Lower leg skin (tissue), 4 donors: ENCODE results near the gene CA12. TPM values are rescaled to one million over a fixed set of nuclear protein-coding genes. Genes with fewer than 3 reads are reported as not detected.

ENCODE experiments used
- DNase-seq, 2 donors: peaks; one replicate each; pipeline ENCODE4 v3.0.0-alpha.2; 2019; ENCODE audit warnings: low spot score in 2 of 2
- H3K4me3 ChIP-seq: fragments of 200-600 bp; sonication (generic); 2 replicates; pipeline ENCODE4 v1.5.1; 2017; ENCODE audit warnings: mild to moderate bottlenecking, low read depth; ENCODE audit not compliant: poor library complexity, severe bottlenecking
- POLR2A ChIP-seq, 2 donors: fragments of 450-650 bp; IDR thresholded peaks; one replicate each; pipeline ENCODE4 v1.6.1; 2016 to 2017; ENCODE audit warnings: antibody characterized with exemption in 2 of 2, mild to moderate bottlenecking in 1 of 2, moderate library complexity in 1 of 2
- WGBS, 2 donors: methylation state at CpG; one replicate each; pipeline ENCODE4 v1.1.5; 2018; 5-methylcytosine and 5-hydroxymethylcytosine counted together
- intact Hi-C: fragments of 100-400 bp; cut with DNase I; formaldehyde crosslinking; loops from one replicate; pipeline ENCODE4 v1.15.0; 2023; ENCODE audit warnings: low total_unique reads
- total RNA-seq, 4 donors: library from RNA; depleted of rRNA; stranded (reverse); fragments of >200 nt; gene quantifications; one replicate each; pipeline ENCODE4 v1.1.0, GENCODE V29; 2016
- TF ChIP-seq, protein P1 (sequence below), 3 donors: fragments of 450-650 bp; IDR thresholded peaks; one replicate each; pipeline ENCODE4 v1.5.1; 2016; ENCODE audit warnings: antibody characterized with exemption in 3 of 3, mild to moderate bottlenecking in 3 of 3, moderate library complexity in 2 of 3

The CA12 gene
- total RNA-seq, 4 donors from 2014 or later, result 144 to 253 (median 213) TPM

DNA sequence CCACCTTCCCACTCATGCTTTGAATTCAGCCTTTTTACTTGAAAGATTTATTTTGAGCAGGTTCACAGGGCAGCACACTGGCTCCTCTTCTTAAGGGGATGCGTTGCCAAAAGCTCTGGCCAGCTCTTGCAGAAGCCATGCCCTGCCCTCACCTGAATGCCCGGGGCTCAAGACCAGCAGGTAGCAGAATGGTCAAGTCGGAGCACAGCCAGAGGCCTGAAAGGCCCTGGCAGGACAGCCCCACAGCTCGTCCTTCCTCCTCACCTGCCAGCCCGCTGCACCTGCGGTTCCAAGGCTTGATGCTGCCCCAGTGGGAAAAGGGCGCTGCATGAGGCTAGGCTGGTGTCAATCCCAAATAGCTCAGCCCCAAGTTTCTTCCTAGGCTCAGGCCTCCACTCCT is 13.1 kb downstream of the CA12 start:
- WGBS, 2 donors, result 83 to 89% methylated on average over 7 of the region's 7 CpGs
- no peak overlapping the region for H3K4me3 ChIP-seq
- no peak for DNase-seq
- TF ChIP-seq POLR2A (IDR thresholded peaks at IDR 0.05), result no peak
- TF ChIP-seq, protein P1, sequence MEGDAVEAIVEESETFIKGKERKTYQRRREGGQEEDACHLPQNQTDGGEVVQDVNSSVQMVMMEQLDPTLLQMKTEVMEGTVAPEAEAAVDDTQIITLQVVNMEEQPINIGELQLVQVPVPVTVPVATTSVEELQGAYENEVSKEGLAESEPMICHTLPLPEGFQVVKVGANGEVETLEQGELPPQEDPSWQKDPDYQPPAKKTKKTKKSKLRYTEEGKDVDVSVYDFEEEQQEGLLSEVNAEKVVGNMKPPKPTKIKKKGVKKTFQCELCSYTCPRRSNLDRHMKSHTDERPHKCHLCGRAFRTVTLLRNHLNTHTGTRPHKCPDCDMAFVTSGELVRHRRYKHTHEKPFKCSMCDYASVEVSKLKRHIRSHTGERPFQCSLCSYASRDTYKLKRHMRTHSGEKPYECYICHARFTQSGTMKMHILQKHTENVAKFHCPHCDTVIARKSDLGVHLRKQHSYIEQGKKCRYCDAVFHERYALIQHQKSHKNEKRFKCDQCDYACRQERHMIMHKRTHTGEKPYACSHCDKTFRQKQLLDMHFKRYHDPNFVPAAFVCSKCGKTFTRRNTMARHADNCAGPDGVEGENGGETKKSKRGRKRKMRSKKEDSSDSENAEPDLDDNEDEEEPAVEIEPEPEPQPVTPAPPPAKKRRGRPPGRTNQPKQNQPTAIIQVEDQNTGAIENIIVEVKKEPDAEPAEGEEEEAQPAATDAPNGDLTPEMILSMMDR (IDR thresholded peaks at IDR 0.05), result no peak
- intact Hi-C loops, result no loop called here

DNA sequence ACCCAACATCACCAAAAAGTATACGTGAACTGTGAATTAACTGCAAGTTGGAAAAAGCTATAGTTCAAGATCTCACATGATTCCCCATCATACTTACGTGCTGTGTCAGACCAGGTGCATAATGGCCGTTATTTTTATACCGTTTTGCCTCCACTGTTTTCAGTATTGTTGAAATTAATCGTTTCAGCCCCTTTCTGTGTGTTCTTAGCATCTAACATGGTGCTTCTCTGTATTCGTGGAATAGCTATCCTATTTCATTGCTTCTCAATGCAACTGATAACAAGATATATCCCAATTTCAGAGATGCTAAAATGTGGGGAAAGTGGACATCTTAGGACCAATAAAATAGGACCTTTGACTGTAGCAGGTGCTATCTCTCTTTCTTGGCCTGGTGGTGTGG is 13.7 kb downstream of the CA12 start:
- DNase-seq, result no peak
- H3K4me3 ChIP-seq, result no peak overlapping the region
- WGBS, 2 donors, result 62 to 72% methylated on average over 6 of the region's 6 CpGs
- intact Hi-C loops, result no loop called here
- TF ChIP-seq, protein P1 (IDR thresholded peaks at IDR 0.05), result no peak
- TF ChIP-seq POLR2A (IDR thresholded peaks at IDR 0.05), result no peak

DNA sequence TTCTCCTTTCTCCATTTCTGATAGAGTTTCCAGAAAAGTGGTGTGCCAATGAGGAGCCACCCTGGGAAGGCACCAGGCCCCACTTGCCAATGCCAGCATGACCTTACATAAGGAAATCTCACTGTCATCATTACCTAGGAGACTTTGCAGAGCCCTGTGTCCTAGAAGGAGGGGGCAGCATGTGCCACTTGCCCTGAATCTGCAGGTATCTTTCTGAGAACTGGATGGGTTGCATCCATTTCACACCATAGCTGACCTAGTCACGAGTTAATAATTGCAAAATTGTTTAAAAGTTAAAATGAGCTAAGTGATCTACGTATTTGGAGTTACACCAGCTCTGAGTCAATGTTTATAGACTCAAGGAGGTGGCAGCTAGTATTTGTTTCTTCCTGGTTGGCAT is 14.3 kb downstream of the CA12 start:
- WGBS, 2 donors, result 51 to 59% methylated on average over 2 of the region's 2 CpGs
- DNase-seq, result no peak
- TF ChIP-seq, protein P1 (IDR thresholded peaks at IDR 0.05), result no peak
- TF ChIP-seq POLR2A (IDR thresholded peaks at IDR 0.05), result no peak
- intact Hi-C loops, result no loop called here
- no peak overlapping the region for H3K4me3 ChIP-seq

DNA sequence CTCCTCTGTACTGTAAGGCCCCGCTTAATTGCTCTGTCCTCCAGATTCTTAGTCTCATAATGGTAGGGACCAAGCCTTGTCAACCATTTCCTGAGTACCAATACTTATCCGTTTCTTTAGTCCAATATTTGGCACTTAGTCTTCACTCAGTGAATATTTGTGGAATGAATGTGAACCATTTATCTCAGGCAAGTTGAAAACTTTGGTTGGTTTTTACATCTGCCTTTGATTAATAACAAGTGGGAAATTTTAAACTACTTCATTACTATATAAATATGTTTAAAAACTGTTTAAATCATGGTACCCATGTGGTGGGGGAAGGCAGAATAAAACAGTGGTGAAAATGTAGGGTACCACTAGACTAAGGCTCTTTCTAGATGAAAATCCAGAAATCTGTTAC is 15.2 kb downstream of the CA12 start:
- TF ChIP-seq, protein P1 (IDR thresholded peaks at IDR 0.05), result no peak
- TF ChIP-seq POLR2A (IDR thresholded peaks at IDR 0.05), result no peak
- DNase-seq, result no peak
- H3K4me3 ChIP-seq, result no peak overlapping the region
- WGBS, 2 donors, result 69 to 79% methylated on average over 2 of the region's 2 CpGs
- intact Hi-C loops, result no loop called here

DNA sequence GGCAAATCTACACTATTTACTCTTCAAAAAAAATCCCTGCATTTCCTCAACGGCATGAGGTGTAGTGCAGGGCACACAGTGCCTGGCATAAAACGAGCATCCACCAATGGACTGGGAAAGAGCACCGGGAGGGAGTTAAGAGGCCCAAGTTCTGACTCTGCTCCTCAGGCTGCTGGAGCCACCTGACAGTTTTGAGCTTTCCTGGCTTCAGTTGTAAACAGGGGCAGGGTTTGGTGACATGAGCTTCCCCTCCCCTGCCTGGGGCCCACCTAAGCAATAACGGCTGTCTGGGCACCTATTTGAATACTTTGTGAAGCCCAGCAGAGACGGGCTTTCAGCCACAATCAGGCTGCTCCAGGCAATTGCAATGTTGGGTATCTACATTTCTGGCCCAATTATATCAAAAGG is 16.4 kb downstream of the CA12 start:
- WGBS, 2 donors, result 47 to 51% methylated on average over 5 of the region's 5 CpGs
- H3K4me3 ChIP-seq, result no peak overlapping the region
- intact Hi-C loops, result no loop called here
- no peak for DNase-seq
- TF ChIP-seq, protein P1 (IDR thresholded peaks at IDR 0.05), result no peak
- no peak for TF ChIP-seq POLR2A (IDR thresholded peaks at IDR 0.05)
